Trophoblast cell (in vitro differentiated cells and primary cell): ENCODE data around the gene HTR3B.
"Not testable (repeated sequence)": the region's sequence is repeated elsewhere in the genome, so short reads cannot be mapped to it uniquely, and the experiment has no call there.

Source experiments
- DNase-seq, 2 donors: peaks; one replicate each; pipeline ENCODE4 v3.0.0-alpha.2; 2016
- H2AFZ ChIP-seq: 2 replicates; pipeline ENCODE4 v1.6.1; 2013; ENCODE audit warnings: low read length, moderate library complexity, mild to moderate bottlenecking; ENCODE audit not compliant: insufficient read depth, poor library complexity
- H2AK5ac ChIP-seq: 2 replicates; pipeline ENCODE4 v1.6.1; 2013; ENCODE audit warnings: mild to moderate bottlenecking, low read length
- H2BK120ac ChIP-seq: 2 replicates; pipeline ENCODE4 v1.6.1; 2013; ENCODE audit warnings: low read length, mild to moderate bottlenecking, moderate library complexity; ENCODE audit not compliant: insufficient read depth, poor library complexity
- H2BK12ac ChIP-seq: 2 replicates; pipeline ENCODE4 v1.6.1; 2013; ENCODE audit warnings: mild to moderate bottlenecking, low read length, moderate library complexity
- H2BK5ac ChIP-seq: 2 replicates; pipeline ENCODE4 v1.6.1; 2013; ENCODE audit warnings: low read length, low read depth, moderate library complexity, mild to moderate bottlenecking; ENCODE audit not compliant: poor library complexity
- H3K14ac ChIP-seq: 2 replicates; pipeline ENCODE4 v1.6.1; 2013; ENCODE audit warnings: mild to moderate bottlenecking, low read length
- H3K18ac ChIP-seq: 2 replicates; pipeline ENCODE4 v1.6.1; 2013; ENCODE audit warnings: mild to moderate bottlenecking, low read length
- H3K23ac ChIP-seq: 2 replicates; pipeline ENCODE4 v1.6.1; 2013; ENCODE audit warnings: low read length
- H3K27ac ChIP-seq: 2 replicates; pipeline ENCODE4 v1.5.1; 2013; ENCODE audit warnings: low read depth, mild to moderate bottlenecking, inconsistent platforms, low read length, moderate library complexity
- H3K27me3 ChIP-seq: 2 replicates; pipeline ENCODE4 v1.6.1; 2013; ENCODE audit warnings: inconsistent platforms, mild to moderate bottlenecking, low read length, moderate library complexity; ENCODE audit not compliant: insufficient read depth
- H3K36me3 ChIP-seq, 2 experiments: 1 replicate in 1 of 2; 2 replicates in 1 of 2; pipeline ENCODE4 v1.6.1; 2013; ENCODE audit warnings: low read length in 2 of 2, mild to moderate bottlenecking in 2 of 2, moderate library complexity in 1 of 2; ENCODE audit not compliant: insufficient read depth in 2 of 2, control insufficient read depth in 1 of 2
- H3K4ac ChIP-seq: 2 replicates; pipeline ENCODE4 v1.6.1; 2013; ENCODE audit warnings: low read depth, mild to moderate bottlenecking, low read length, moderate library complexity
- H3K4me1 ChIP-seq, 2 experiments: 1 replicate in 1 of 2; 2 replicates in 1 of 2; pipeline ENCODE4 v1.6.1; 2013; ENCODE audit warnings: low read length in 2 of 2, mild to moderate bottlenecking in 2 of 2, moderate library complexity in 1 of 2; ENCODE audit not compliant: insufficient read depth in 2 of 2, control insufficient read depth in 1 of 2
- H3K4me2 ChIP-seq: 2 replicates; pipeline ENCODE4 v1.6.1; 2013; ENCODE audit warnings: inconsistent platforms, mild to moderate bottlenecking, low read length, moderate library complexity
- H3K4me3 ChIP-seq: 2 replicates; pipeline ENCODE4 v1.5.1; 2013; ENCODE audit warnings: mild to moderate bottlenecking, low read depth, low read length, inconsistent platforms
- H3K79me1 ChIP-seq: one replicate; pipeline ENCODE4 v1.6.1; 2013; ENCODE audit warnings: low read length
- H3K79me2 ChIP-seq: 2 replicates; pipeline ENCODE4 v1.6.1; 2013; ENCODE audit warnings: low read length, mild to moderate bottlenecking; ENCODE audit not compliant: control insufficient read depth, insufficient read depth, poor library complexity
- H3K9ac ChIP-seq: 2 replicates; pipeline ENCODE4 v1.6.1; 2013; ENCODE audit warnings: mild to moderate bottlenecking, low read length
- H3K9me3 ChIP-seq: 2 replicates; pipeline ENCODE4 v1.6.1; 2013; ENCODE audit warnings: low read depth, mild to moderate bottlenecking, control low read depth, inconsistent platforms, low read length; ENCODE audit not compliant: insufficient read depth
- H4K12ac ChIP-seq: 2 replicates; pipeline ENCODE4 v1.6.1; 2013; ENCODE audit warnings: low read depth, mild to moderate bottlenecking, low read length, moderate library complexity
- H4K8ac ChIP-seq: 2 replicates; pipeline ENCODE4 v1.6.1; 2013; ENCODE audit warnings: low read depth, mild to moderate bottlenecking, low read length, moderate library complexity
- H4K91ac ChIP-seq: one replicate; pipeline ENCODE4 v1.6.1; 2013; ENCODE audit warnings: low read depth, mild to moderate bottlenecking, low read length, moderate library complexity
- WGBS: extraction: QIAGEN DNeasy Blood & Tissue Kit; methylation state at CpG from one replicate; pipeline ENCODE4 v1.1.7; 2013; ENCODE audit warnings: missing lambda C conversion rate; ENCODE audit not compliant: insufficient read length, insufficient coverage; ENCODE audit errors: extremely low coverage; 5-methylcytosine and 5-hydroxymethylcytosine counted together

Gene HTR3B

DNA sequence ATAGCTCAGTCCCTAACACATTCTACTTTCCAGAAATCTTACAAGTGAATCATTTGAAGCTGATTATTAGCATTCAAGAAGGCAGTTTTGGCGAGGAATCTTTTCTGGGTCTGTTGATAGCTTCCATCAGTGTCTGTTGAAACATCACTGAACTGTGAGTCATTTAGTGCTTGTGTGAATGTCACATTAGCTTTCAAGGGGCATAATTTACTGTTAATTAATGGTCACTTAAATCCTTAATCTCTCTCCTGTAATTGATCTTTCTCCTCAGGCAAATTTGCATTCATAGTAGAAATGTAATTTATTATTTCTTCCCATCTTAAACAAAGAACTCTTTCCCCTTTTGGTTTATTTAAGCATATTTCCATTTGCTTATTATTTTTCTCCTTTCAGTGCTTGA lies 2.6 kb downstream of the HTR3B start:
- Histone ChIP-seq H3K23ac (no peak overlapping the region), H2BK5ac (no peak overlapping the region), H4K8ac (no peak overlapping the region), H3K4me2 (no peak overlapping the region), H3K4me1 (no peaks in the 10 kb centered on the region), H2BK120ac (no peak overlapping the region), H2AFZ (no peak overlapping the region), H4K12ac (no peak overlapping the region), H3K79me2 (no peaks in the 10 kb centered on the region), H3K9me3 (no peaks in the 10 kb centered on the region), H3K4me3 (no peak overlapping the region), H4K91ac (no peak overlapping the region), H3K79me1 (no peaks in the 10 kb centered on the region), H2BK12ac (no peak overlapping the region), H3K9ac (no peak overlapping the region), H2AK5ac (no peak overlapping the region), H3K4ac (no peak overlapping the region), H3K27me3 (no peaks in the 10 kb centered on the region), H3K36me3 (no peaks in the 10 kb centered on the region), H3K27ac (no peak overlapping the region), H3K14ac (no peak overlapping the region), H3K18ac (no peak overlapping the region)
- no peak for DNase-seq
- WGBS, result no CpG with 5 or more reads among the region's 1 CpG

GRCh38 chr11:113907681-113908080 lies 3.1 kb downstream of the HTR3B start:
- Histone ChIP-seq H3K4me2 (no peak overlapping the region), H3K79me2 (no peaks in the 10 kb centered on the region), H3K23ac (no peak overlapping the region), H2BK12ac (no peak overlapping the region), H3K27ac (no peak overlapping the region), H3K18ac (no peak overlapping the region), H3K9me3 (no peaks in the 10 kb centered on the region), H3K36me3 (no peaks in the 10 kb centered on the region), H3K14ac (no peak overlapping the region), H3K4me1 (no peaks in the 10 kb centered on the region), H4K12ac (no peak overlapping the region), H2AFZ (no peak overlapping the region), H2AK5ac (no peak overlapping the region), H3K4ac (no peak overlapping the region), H3K9ac (no peak overlapping the region), H3K4me3 (no peak overlapping the region), H4K91ac (no peak overlapping the region), H3K79me1 (no peaks in the 10 kb centered on the region), H2BK120ac (no peak overlapping the region), H3K27me3 (no peaks in the 10 kb centered on the region), H2BK5ac (no peak overlapping the region), H4K8ac (no peak overlapping the region)
- DNase-seq, result no peak
- no CpG with 5 or more reads among the region's 8 CpGs for WGBS

GRCh38 chr11:113908098-113908497 lies 3.5 kb downstream of the HTR3B start:
- Histone ChIP-seq H2AK5ac (no peak overlapping the region), H3K23ac (no peak overlapping the region), H2BK120ac (no peak overlapping the region), H3K4me1 (no peaks in the 10 kb centered on the region), H3K27ac (no peak overlapping the region), H2BK12ac (no peak overlapping the region), H2BK5ac (no peak overlapping the region), H3K14ac (no peak overlapping the region), H3K79me1 (no peaks in the 10 kb centered on the region), H3K4me2 (no peak overlapping the region), H3K18ac (no peak overlapping the region), H4K12ac (no peak overlapping the region), H4K8ac (no peak overlapping the region), H4K91ac (no peak overlapping the region), H3K36me3 (no peaks in the 10 kb centered on the region), H3K9ac (no peak overlapping the region), H2AFZ (no peak overlapping the region), H3K79me2 (no peaks in the 10 kb centered on the region), H3K27me3 (no peaks in the 10 kb centered on the region), H3K4me3 (no peak overlapping the region), H3K9me3 (no peaks in the 10 kb centered on the region), H3K4ac (no peak overlapping the region)
- DNase-seq, result no peak
- WGBS, result no CpG with 5 or more reads among the region's 9 CpGs

- DNase-seq, H3K27me3 ChIP-seq, H4K8ac ChIP-seq, H3K4me2 ChIP-seq, H3K14ac ChIP-seq, H3K36me3 ChIP-seq, H2AFZ ChIP-seq, H3K79me2 ChIP-seq, H2BK5ac ChIP-seq, H4K91ac ChIP-seq, H2BK120ac ChIP-seq, H2BK12ac ChIP-seq, H3K18ac ChIP-seq, H3K4ac ChIP-seq, H3K9ac ChIP-seq, H3K4me1 ChIP-seq, H3K27ac ChIP-seq, H3K4me3 ChIP-seq, H3K9me3 ChIP-seq, H4K12ac ChIP-seq, H3K79me1 ChIP-seq, H3K23ac ChIP-seq, H2AK5ac ChIP-seq: not testable (repeated sequence)
- no CpG with 5 or more reads among the region's 9 CpGs for WGBS
Measured at GRCh38 chr11:113911491-113911890, 6.9 kb downstream of the HTR3B start.
